H54 (cell line): ENCODE data around the gene ERI2.
"Not testable (repeated sequence)": the region's sequence is repeated elsewhere in the genome, so short reads cannot be mapped to it uniquely, and the experiment has no call there.

Experiments used
- DNase-seq: peaks from one replicate; pipeline ENCODE4 v3.0.0; 2011; ENCODE audit warnings: low spot score, mixed read lengths; ENCODE audit not compliant: insufficient read length
- FAIRE-seq: peaks from 3 replicates; lab custom pipeline; 2011; peaks lifted over from hg19 to GRCh38; lab: Jason Lieb, UNC
- POLR2A ChIP-seq: IDR thresholded peaks from 2 replicates; pipeline ENCODE4 v1.6.1; 2011; ENCODE audit warnings: low read depth, mild to moderate bottlenecking, low read length

ERI2 gene

GRCh38 chr16:20763461-20764232, 42.6 kb downstream of the ERI2 start, which contains the start of gene ACSM3:
Gene ACSM3 (plus strand): TSS chr16:20764014. CDS start chr16:20770035, 6,021 bp downstream.
- FAIRE-seq (peak; percentile 98), DNase-seq (peak; percentile 63)
- TF ChIP-seq POLR2A = no peak

GRCh38 chr16:20762404-20763123, 43.7 kb downstream of the ERI2 start:
- TF ChIP-seq POLR2A = no peak
- no peak for FAIRE-seq

GRCh38 chr16:20761175-20761574, 45.1 kb downstream of the ERI2 start:
- DNase-seq (no peak), FAIRE-seq (no peak)
- no peak for TF ChIP-seq POLR2A

More at GRCh38 chr16:20762404-20763123, 43.7 kb downstream of the ERI2 start:
- no peak for DNase-seq

- FAIRE-seq (no peak), DNase-seq (no peak)
- no peak for TF ChIP-seq POLR2A
Measured at GRCh38 chr16:20760346-20760745, 45.9 kb downstream of the ERI2 start.

- not testable (repeated sequence) for DNase-seq, FAIRE-seq
Measured at GRCh38 chr16:20755799-20756198, 50.5 kb downstream of the ERI2 start.

GRCh38 chr16:20755238-20755637, 51.0 kb downstream of the ERI2 start:
- FAIRE-seq (no peak), DNase-seq (no peak)
- no peak for TF ChIP-seq POLR2A

- TF ChIP-seq POLR2A = no peak
- no peak for FAIRE-seq
Measured at GRCh38 chr16:20753727-20754126, 52.5 kb downstream of the ERI2 start.

GRCh38 chr16:20750558-20750957, 55.7 kb downstream of the ERI2 start:
- FAIRE-seq = no peak
- TF ChIP-seq POLR2A = no peak
- DNase-seq = no peak

More at GRCh38 chr16:20753727-20754126, 52.5 kb downstream of the ERI2 start:
- DNase-seq = no peak

- FAIRE-seq = no peak
- no peak for TF ChIP-seq POLR2A
- no peak for DNase-seq
Measured at GRCh38 chr16:20749474-20749873, 56.8 kb downstream of the ERI2 start.

- DNase-seq = no peak
- no peak for FAIRE-seq
- no peak for TF ChIP-seq POLR2A
Measured at GRCh38 chr16:20747030-20747816, 59.0 kb downstream of the ERI2 start.

- FAIRE-seq = no peak
- no peak for TF ChIP-seq POLR2A
Measured at GRCh38 chr16:20746461-20746860, 59.8 kb downstream of the ERI2 start.

More at GRCh38 chr16:20746461-20746860, 59.8 kb downstream of the ERI2 start:
- DNase-seq = no peak
